Uterus (tissue), 4 donors: ENCODE data around the gene OTX2. TPM values are rescaled to one million over a fixed set of nuclear protein-coding genes. Genes with fewer than 3 reads are reported as not detected.

Experiments used
- DNase-seq, 2 donors: peaks; one replicate each; pipeline ENCODE4 v3.0.0-alpha.2; 2019 to 2020
- H3K27ac ChIP-seq, 2 donors: fragments of 200-600 bp; sonication (generic); 1 replicate in 1 of 2; 2 replicates in 1 of 2; pipeline ENCODE4 v1.5.1; 2016 to 2018
- H3K27me3 ChIP-seq, 2 donors: fragments of 200-600 bp; sonication (generic); one replicate each; pipeline ENCODE4 v1.5.1; 2018 to 2019; ENCODE audit warnings: control low read depth in 1 of 2
- H3K36me3 ChIP-seq, 2 donors: fragments of 200-600 bp; sonication (generic); one replicate each; pipeline ENCODE4 v1.5.1; 2019; ENCODE audit warnings: control low read depth in 1 of 2
- H3K4me1 ChIP-seq, 2 donors: fragments of 200-600 bp; sonication (generic); one replicate each; pipeline ENCODE4 v1.5.1; 2018 to 2019; ENCODE audit warnings: control low read depth in 1 of 2
- H3K4me3 ChIP-seq, 2 donors: fragments of 200-600 bp; sonication (generic); 1 replicate in 1 of 2; 2 replicates in 1 of 2; pipeline ENCODE4 v1.5.1; 2018 to 2019; ENCODE audit warnings: mild to moderate bottlenecking in 1 of 2
- H3K9me3 ChIP-seq, 2 donors: fragments of 200-600 bp; sonication (generic); one replicate each; pipeline ENCODE4 v1.5.1; 2019; ENCODE audit warnings: control low read depth in 1 of 2
- CTCF ChIP-seq, 4 experiments: fragments of 200-600 bp in 2 of 4; fragments of 450-650 bp in 2 of 4; sonication (generic) in 2 of 4; IDR thresholded peaks; one replicate each; pipeline ENCODE4 v1.5.1; 2016 to 2019; ENCODE audit warnings: antibody characterized with exemption in 4 of 4, mild to moderate bottlenecking in 2 of 4, moderate library complexity in 1 of 4
- POLR2A ChIP-seq, 2 donors: fragments of 450-650 bp; IDR thresholded peaks; one replicate each; pipeline ENCODE4 v1.6.1; 2016; ENCODE audit warnings: antibody characterized with exemption in 2 of 2, mild to moderate bottlenecking in 1 of 2, moderate library complexity in 1 of 2
- intact Hi-C: fragments of 100-400 bp; cut with DNase I; formaldehyde crosslinking; loops from one replicate; pipeline ENCODE4 v1.15.1; 2023; ENCODE audit warnings: low total_unique reads
- total RNA-seq, 4 donors: library from RNA; depleted of rRNA in 3 of 4; stranded (reverse); fragments of >200 nt in 3 of 4; gene quantifications; one replicate each; pipeline versions ENCODE4 v1.1.0 to v1.2.4, GENCODE V29; 2014 to 2023
- donor health status: DM: yes; HTN: yes; CAD: no.

OTX2 gene
- total RNA-seq, 4 donors from 2014 or later: not detected

- H3K27ac ChIP-seq: no peak overlapping the region
- DNase-seq: no peak
- intact Hi-C loops: no loop called here
- H3K4me3 ChIP-seq: no peak overlapping the region
- no peaks in the 10 kb centered on the region for H3K27me3 ChIP-seq
- no peaks in the 10 kb centered on the region for H3K4me1 ChIP-seq
- no peak for TF ChIP-seq POLR2A (IDR thresholded peaks at IDR 0.05)
- no peak for TF ChIP-seq CTCF (IDR thresholded peaks at IDR 0.05)
- H3K9me3 ChIP-seq: no peaks in the 10 kb centered on the region
- H3K36me3 ChIP-seq: no peaks in the 10 kb centered on the region
Observed at GRCh38 chr14:56782711-56783110, 27.6 kb downstream of the OTX2 start.

- Histone ChIP-seq H3K27ac (no peak overlapping the region), H3K27me3 (no peaks in the 10 kb centered on the region), H3K9me3 (no peaks in the 10 kb centered on the region), H3K4me1 (no peaks in the 10 kb centered on the region), H3K4me3 (no peak overlapping the region), H3K36me3 (no peaks in the 10 kb centered on the region)
- intact Hi-C loops: no loop called here
- DNase-seq: no peak
- no peak for TF ChIP-seq CTCF (IDR thresholded peaks at IDR 0.05)
- no peak for TF ChIP-seq POLR2A (IDR thresholded peaks at IDR 0.05)
Observed at GRCh38 chr14:56774503-56774902, 35.8 kb downstream of the OTX2 start.

- Histone ChIP-seq H3K27me3 (no peaks in the 10 kb centered on the region), H3K4me1 (no peaks in the 10 kb centered on the region), H3K36me3 (no peaks in the 10 kb centered on the region), H3K9me3 (no peaks in the 10 kb centered on the region), H3K4me3 (no peak overlapping the region), H3K27ac (no peak overlapping the region)
- intact Hi-C loops: no loop called here
- DNase-seq: no peak
- no peak for TF ChIP-seq CTCF (IDR thresholded peaks at IDR 0.05)
- no peak for TF ChIP-seq POLR2A (IDR thresholded peaks at IDR 0.05)
Observed at GRCh38 chr14:56770512-56770911, 39.8 kb downstream of the OTX2 start.

- DNase-seq: no peak
- no peaks in the 10 kb centered on the region for H3K36me3 ChIP-seq
- H3K4me3 ChIP-seq: no peak overlapping the region
- H3K27ac ChIP-seq: no peak overlapping the region
- no peaks in the 10 kb centered on the region for H3K9me3 ChIP-seq
- H3K4me1 ChIP-seq: no peaks in the 10 kb centered on the region
- TF ChIP-seq POLR2A (IDR thresholded peaks at IDR 0.05) (no peak), CTCF (IDR thresholded peaks at IDR 0.05) (no peak)
- no peaks in the 10 kb centered on the region for H3K27me3 ChIP-seq
- intact Hi-C loops: no loop called here
Observed at GRCh38 chr14:56760164-56760914, 49.9 kb downstream of the OTX2 start.

GRCh38 chr14:56759633-56760032 is 50.6 kb downstream of the OTX2 start:
- TF ChIP-seq CTCF (IDR thresholded peaks at IDR 0.05) (no peak), POLR2A (IDR thresholded peaks at IDR 0.05) (no peak)
- H3K27ac ChIP-seq: no peak overlapping the region
- H3K4me1 ChIP-seq: no peaks in the 10 kb centered on the region
- no peaks in the 10 kb centered on the region for H3K27me3 ChIP-seq
- H3K36me3 ChIP-seq: no peaks in the 10 kb centered on the region
- intact Hi-C loops: no loop called here
- H3K9me3 ChIP-seq: no peaks in the 10 kb centered on the region
- no peak for DNase-seq
- no peak overlapping the region for H3K4me3 ChIP-seq
